Testis (tissue), 2 donors: ENCODE measurements around the gene GRB14.

Source experiments
- POLR2A ChIP-seq: fragments of 450-650 bp; IDR thresholded peaks from one replicate; pipeline ENCODE4 v1.6.1; 2017; ENCODE audit warnings: antibody characterized with exemption, mild to moderate bottlenecking, moderate library complexity
- TF ChIP-seq, protein P1 (sequence below), 3 experiments: fragments of 450-650 bp in 2 of 3; fragments of 200-600 bp in 1 of 3; sonication (generic) in 1 of 3; IDR thresholded peaks; one replicate each; pipeline ENCODE4 v1.5.1; 2016 to 2019; ENCODE audit warnings: antibody characterized with exemption in 3 of 3, mild to moderate bottlenecking in 2 of 3, moderate library complexity in 1 of 3

DNA sequence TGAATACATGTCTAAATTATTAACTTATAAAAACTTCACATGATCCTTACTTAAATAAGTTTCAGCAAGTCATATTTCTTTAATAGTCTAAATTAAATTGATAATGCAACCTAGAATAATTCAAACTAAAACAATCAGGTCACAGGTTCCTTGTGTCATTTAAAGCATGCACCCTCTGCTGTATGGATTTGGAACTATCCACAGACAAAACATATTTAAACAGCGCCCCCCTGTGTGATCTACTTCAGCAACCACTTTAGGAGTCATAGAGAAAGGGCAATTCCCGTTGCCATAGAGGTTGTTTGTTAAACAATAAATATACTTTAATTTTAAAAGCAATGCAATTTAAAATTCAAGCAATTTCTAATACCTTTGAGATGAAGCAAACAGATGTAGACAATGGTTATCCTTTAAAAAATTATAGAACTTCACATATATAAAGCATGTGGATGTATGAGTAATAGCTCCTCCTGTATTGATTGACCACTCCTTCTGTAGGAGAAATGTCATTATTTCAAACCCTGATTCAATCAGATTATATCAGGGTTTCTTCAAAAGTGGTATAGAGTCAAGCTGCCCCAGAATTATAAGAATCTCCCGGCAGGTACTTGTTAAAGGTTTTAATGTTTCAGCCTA is 21.2 kb downstream of the GRB14 start:
- TF ChIP-seq, protein P1, sequence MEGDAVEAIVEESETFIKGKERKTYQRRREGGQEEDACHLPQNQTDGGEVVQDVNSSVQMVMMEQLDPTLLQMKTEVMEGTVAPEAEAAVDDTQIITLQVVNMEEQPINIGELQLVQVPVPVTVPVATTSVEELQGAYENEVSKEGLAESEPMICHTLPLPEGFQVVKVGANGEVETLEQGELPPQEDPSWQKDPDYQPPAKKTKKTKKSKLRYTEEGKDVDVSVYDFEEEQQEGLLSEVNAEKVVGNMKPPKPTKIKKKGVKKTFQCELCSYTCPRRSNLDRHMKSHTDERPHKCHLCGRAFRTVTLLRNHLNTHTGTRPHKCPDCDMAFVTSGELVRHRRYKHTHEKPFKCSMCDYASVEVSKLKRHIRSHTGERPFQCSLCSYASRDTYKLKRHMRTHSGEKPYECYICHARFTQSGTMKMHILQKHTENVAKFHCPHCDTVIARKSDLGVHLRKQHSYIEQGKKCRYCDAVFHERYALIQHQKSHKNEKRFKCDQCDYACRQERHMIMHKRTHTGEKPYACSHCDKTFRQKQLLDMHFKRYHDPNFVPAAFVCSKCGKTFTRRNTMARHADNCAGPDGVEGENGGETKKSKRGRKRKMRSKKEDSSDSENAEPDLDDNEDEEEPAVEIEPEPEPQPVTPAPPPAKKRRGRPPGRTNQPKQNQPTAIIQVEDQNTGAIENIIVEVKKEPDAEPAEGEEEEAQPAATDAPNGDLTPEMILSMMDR (IDR thresholded peaks at IDR 0.05) = peak; percentile 60 to 86 (median 75)
- no peak for TF ChIP-seq POLR2A
